A172 (cell line): ENCODE measurements around the gene CDH4. TPM values are rescaled to one million over a fixed set of nuclear protein-coding genes. Genes with fewer than 3 reads are reported as not detected.

ENCODE experiments used
- DNase-seq: peaks from one replicate; pipeline ENCODE4 v3.0.0-alpha.2; 2015; ENCODE audit warnings: low spot score
- total RNA-seq: library from RNA; depleted of rRNA; stranded (reverse); fragments of >200 nt; shearing (Covaris generic); gene quantifications from 2 replicates; pipeline ENCODE4 v1.2.3, GENCODE V29; 2014

The CDH4 gene
- total RNA-seq, 1 experiment from 2014 or later = 5.5 TPM

GRCh38 chr20:61908057-61909026, 656.3 kb downstream of the CDH4 start:
- DNase-seq = no peak

- DNase-seq = no peak
Observed at GRCh38 chr20:61909028-61909427, 657.0 kb downstream of the CDH4 start.

DNA sequence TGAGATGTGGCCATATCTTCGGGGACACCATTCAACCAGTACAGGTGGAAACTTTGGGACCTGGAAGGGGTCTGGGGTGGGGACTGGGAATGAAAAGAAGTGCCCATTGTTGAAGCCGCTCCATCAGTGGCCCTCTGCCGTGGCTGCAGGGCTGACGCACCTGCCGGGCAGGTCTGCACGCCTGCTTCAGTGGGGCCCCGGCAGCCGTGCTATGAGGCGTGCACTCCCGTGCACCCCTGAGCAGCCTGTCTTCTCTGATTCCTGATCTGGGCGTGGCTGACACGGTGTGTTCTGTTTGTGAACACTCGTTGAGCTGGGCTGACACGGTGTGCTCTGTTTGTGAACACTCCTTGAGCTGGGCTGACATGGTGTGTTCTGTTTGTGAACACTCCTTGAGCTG, 657.8 kb downstream of the CDH4 start:
- DNase-seq = no peak

DNA sequence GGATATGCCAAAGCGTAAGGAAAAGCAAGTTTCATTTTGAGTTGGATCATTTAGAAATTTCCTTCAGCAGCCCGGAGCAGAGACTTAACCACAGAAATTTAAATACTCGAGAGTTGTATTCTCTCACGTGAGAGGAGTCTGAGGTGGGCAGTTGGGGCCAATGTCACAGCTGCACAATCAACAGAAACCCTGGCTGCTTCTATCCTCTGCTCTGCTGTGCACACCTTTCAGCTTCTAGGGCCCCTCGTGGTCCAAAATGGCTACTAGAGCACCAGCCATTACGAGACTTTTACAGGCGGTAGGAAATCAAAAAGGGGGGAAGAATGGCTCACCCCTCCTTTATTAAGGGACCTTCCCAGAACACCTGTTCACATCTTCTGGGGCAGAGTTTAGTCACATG, 659.8 kb downstream of the CDH4 start:
- no peak for DNase-seq

DNA sequence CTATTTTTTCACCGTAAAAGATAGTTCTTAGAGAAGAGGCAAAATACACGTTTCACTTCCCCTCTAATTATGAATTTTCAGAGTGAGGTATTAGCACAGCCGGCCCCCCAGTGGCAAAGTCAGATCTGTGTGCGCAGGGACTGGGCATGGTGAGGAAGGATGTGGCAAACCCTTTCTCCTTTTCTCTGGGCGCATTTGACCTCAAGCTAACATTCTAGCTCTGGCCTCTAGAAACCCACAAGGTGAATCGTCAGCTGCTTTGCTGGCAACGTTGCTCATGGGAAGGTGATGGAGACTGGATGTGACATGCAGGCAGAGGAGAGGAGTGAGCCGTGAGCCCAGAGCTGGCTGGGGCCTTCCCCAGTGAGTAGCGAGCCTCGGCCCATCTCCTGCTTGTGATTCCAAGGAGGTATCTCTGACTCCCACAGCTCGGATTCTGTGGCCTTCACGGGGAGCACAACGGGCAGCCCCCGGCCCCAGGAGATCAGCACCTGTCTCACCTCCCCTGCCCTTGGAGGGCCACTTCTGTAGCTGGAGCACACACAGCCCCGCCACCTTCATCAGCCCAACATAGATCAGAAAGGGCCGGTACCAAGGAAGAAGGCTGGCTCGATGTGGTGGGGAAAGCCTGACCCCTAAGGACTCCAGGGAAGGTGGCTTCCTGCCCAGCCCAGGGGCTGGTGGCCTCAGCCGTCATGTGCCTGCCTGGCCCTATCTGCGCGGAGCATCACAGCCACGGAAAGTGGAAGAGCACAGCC, 660.8 kb downstream of the CDH4 start:
- no peak for DNase-seq

GRCh38 chr20:61913423-61914225, 661.6 kb downstream of the CDH4 start:
- no peak for DNase-seq

DNA sequence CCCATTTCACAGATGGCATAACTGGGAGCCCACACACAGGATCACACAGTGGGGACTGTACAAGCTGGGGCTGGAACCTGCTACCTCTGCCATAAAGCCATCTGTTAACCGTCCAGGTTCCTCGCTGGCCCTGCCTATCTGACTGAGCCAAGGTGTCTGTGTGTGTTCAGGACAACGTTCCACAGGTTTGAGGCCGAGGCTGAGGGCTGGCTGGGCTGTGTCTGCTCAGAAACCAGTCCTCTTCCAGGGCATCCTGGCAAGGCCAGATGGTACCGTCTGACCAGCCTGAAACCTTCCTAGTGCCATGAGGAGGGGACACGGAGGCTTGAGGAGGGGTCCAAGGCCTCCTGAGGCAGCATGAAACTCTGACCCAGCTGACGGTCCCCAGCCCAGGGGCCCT, 663.0 kb downstream of the CDH4 start:
- DNase-seq = no peak

- DNase-seq = no peak
Observed at GRCh38 chr20:61916318-61916891, 664.3 kb downstream of the CDH4 start.

GRCh38 chr20:61917474-61918145, 665.5 kb downstream of the CDH4 start:
- no peak for DNase-seq

- no peak for DNase-seq
Observed at GRCh38 chr20:61918548-61918947, 666.5 kb downstream of the CDH4 start.

GRCh38 chr20:61919239-61919638, 667.2 kb downstream of the CDH4 start:
- DNase-seq = no peak

- DNase-seq = no peak
Observed at GRCh38 chr20:61919675-61920365, 667.8 kb downstream of the CDH4 start.

DNA sequence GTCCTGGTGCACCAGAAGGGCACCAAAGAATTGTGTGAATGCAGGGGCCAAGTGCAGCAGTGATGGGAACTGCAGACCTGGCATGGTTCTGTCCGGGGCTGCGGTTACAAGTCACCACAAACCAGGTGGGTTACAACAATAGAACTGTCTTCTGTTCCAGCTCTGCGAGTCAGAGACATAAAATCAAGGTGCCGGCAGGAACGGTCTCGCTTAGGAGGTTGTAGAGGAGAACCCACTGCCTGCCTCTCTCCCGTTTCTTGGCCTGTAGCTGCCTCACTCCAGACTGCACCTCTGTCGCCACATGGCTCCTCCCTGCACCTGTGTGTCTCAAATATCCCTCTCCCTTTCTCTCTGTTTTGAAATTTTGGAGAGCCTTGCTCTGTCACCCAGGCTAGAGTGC, 670.4 kb downstream of the CDH4 start:
- no peak for DNase-seq

DNA sequence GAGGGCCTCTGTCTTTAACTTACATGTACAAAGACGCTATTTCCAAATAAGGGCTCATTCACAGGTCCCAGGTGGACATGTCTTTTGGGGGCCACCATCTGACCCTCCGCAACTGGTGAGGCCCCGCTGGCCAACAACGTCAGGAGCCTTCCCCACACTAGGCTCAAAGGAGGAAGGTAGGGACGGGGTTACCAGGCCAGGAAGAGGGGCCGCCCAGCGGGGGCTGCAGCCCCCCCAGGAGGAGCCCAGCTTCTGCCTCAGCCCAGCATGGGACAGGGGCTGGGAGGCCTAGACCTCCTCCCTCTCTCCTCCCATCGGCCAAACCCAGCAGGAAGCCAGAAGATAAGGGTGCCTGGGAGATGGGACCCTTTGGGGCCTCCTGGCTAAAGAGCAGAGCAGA, 670.9 kb downstream of the CDH4 start:
- DNase-seq = no peak

DNA sequence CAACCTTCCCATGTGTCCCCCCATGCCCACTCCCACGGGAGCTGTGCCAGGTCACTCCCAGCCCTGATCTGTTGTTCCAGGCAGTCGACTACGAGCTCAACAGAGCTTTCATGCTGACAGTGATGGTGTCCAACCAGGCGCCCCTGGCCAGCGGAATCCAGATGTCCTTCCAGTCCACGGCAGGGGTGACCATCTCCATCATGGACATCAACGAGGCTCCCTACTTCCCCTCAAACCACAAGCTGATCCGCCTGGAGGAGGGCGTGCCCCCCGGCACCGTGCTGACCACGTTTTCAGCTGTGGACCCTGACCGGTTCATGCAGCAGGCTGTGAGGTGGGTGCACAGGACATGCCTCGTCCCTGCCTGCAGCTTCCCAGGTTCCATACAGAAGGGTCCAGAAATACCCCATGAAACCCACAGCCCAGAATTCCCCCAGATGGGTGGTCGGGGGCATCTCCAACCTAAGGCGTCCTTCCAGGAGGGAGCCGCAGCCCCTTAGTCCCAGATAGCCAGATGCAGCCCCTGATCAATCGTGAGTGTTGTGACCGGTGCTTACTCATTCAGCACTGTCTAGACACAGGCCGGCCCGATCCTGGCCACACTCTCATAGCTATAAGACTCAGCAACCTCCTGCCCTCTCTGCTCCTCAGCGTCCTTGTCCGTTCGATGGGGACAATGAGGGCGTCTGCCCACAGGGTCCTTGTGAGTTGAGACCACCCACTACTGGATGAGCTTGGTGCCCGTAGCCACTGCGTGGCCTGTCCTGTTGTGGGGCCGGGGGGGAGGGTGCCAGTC, 671.5 kb downstream of the CDH4 start:
- no peak for DNase-seq

- DNase-seq = no peak
Observed at GRCh38 chr20:61924211-61924857, 672.3 kb downstream of the CDH4 start.

DNA sequence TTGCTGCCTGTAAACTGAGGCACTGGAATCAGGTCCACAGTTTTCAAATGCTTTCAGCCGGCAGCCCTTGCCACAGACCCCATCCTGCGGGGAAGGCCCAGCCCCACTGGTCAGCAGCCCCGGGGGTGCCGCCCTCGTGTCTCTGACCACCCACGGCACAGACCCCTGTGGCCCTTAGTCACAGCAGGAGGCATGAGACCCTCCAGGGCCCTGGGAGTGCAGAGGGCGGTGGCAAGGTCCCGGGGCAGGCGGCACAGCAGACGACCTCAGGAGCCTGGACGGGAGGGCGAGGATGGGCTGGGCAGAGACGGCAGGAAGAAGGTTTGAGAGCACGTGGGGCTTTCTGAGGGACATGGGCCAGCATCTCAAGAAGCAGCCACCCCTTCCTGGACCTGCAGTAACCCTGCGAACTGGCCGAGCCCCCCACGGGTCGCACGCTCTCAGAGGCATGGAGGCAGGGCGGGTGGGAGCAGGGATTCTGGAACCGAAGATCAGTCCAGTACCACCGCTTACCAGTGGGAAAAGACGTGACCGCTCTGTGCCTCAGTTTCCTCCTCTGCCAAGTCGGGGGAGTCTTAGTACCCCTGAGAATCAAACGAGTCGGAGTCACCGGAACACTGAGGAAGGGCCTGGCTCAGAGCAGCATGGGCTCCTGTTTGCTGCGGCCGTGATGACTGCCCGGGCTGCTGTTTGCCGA, 672.9 kb downstream of the CDH4 start:
- no peak for DNase-seq

- peak; percentile 73 for DNase-seq
Observed at GRCh38 chr20:61925555-61926252, 673.6 kb downstream of the CDH4 start.
